OCI-LY7 (cell line): ENCODE data around the gene PGAP6. TPM values are rescaled to one million over a fixed set of nuclear protein-coding genes. Genes with fewer than 3 reads are reported as not detected.
"Not testable (repeated sequence)": the region's sequence is repeated elsewhere in the genome, so short reads cannot be mapped to it uniquely, and the experiment has no call there.

Source experiments
- BruUV-seq: library from RNA; stranded (reverse); fragments of 400-500 nt; replicated peaks from 2 replicates; lab custom pipeline; 2021; lab: Mats Ljungman, UMichigan
- CTCF ChIA-PET: fragments of 300-600 bp; sonication (Branson Sonifier 250); formaldehyde crosslinking; loops from one replicate; lab custom pipeline; 2022; ENCODE audit warnings: antibody characterized with exemption; ENCODE audit not compliant: unreplicated experiment; lab: Charles Lee
- POLR2A ChIA-PET: fragments of 300-600 bp; sonication (Branson Sonifier 250); formaldehyde crosslinking; loops from one replicate; lab custom pipeline; 2022; ENCODE audit warnings: antibody characterized with exemption; lab: Charles Lee
- DNase-seq: peaks from one replicate; pipeline ENCODE4 v3.0.0-alpha.2; 2015; ENCODE audit warnings: low spot score
- H2AFZ ChIP-seq: fragments of 200-600 bp; sonication (generic), shearing (Covaris generic); 2 replicates; pipeline ENCODE4 v1.6.1; 2014; ENCODE audit warnings: mild to moderate bottlenecking, antibody characterized with exemption, low read length, moderate library complexity
- H3K27ac ChIP-seq: fragments of 200-600 bp; sonication (generic); 2 replicates; pipeline ENCODE4 v1.5.1; 2014; ENCODE audit warnings: mixed run types, low read depth, mild to moderate bottlenecking, moderate library complexity, low read length, inconsistent platforms; ENCODE audit not compliant: poor library complexity, severe bottlenecking
- H3K36me3 ChIP-seq: fragments of 200-600 bp; sonication (generic); 2 replicates; pipeline ENCODE4 v1.6.1; 2014; ENCODE audit warnings: mild to moderate bottlenecking, antibody characterized with exemption, low read length, moderate library complexity, mixed read lengths; ENCODE audit not compliant: insufficient read depth
- H3K4me1 ChIP-seq: fragments of 200-600 bp; sonication (generic); 2 replicates; pipeline ENCODE4 v1.5.1; 2014; ENCODE audit warnings: mild to moderate bottlenecking, low read length; ENCODE audit not compliant: insufficient read depth, poor library complexity, severe bottlenecking
- H3K4me2 ChIP-seq: fragments of 200-600 bp; sonication (generic); 2 replicates; pipeline ENCODE4 v1.6.1; 2014; ENCODE audit warnings: mild to moderate bottlenecking, low read length
- H3K4me3 ChIP-seq: fragments of 200-600 bp; sonication (generic); 2 replicates; pipeline ENCODE4 v1.5.1; 2014; ENCODE audit warnings: mild to moderate bottlenecking, low read depth, low read length; ENCODE audit not compliant: poor library complexity, severe bottlenecking
- H3K79me2 ChIP-seq: fragments of 200-600 bp; sonication (generic); 2 replicates; pipeline ENCODE4 v1.6.1; 2016; ENCODE audit warnings: low read depth, mild to moderate bottlenecking, low read length, moderate library complexity, mixed read lengths; ENCODE audit not compliant: insufficient read depth
- H3K9me2 ChIP-seq: fragments of 200-600 bp; sonication (generic); 2 replicates; pipeline ENCODE4 v1.6.1; 2016; ENCODE audit warnings: mild to moderate bottlenecking, low read length, mixed read lengths; ENCODE audit not compliant: insufficient read depth
- H3K9me3 ChIP-seq: fragments of 200-600 bp; sonication (generic); 2 replicates; pipeline ENCODE4 v1.6.1; 2014; ENCODE audit warnings: mild to moderate bottlenecking, mixed run types, low read length, mixed read lengths
- H4K20me1 ChIP-seq: fragments of 200-600 bp; sonication (generic); 2 replicates; pipeline ENCODE4 v1.6.1; 2014; ENCODE audit warnings: mild to moderate bottlenecking, antibody characterized with exemption, low read length, moderate library complexity, mixed read lengths; ENCODE audit not compliant: insufficient read depth
- CTCF ChIP-seq: fragments of 200-600 bp; sonication (generic); conservative IDR thresholded peaks from 2 replicates; pipeline ENCODE4 v1.5.1; 2014; ENCODE audit warnings: mild to moderate bottlenecking, antibody characterized with exemption, low read length, moderate library complexity, mixed read lengths
- EZH2phosphoT487 ChIP-seq: fragments of 200-600 bp; sonication (generic); IDR thresholded peaks from 2 replicates; pipeline ENCODE4 v1.6.1; 2018; ENCODE audit warnings: low read depth, borderline replicate concordance, mild to moderate bottlenecking, mixed run types, antibody characterized with exemption, low read length, moderate library complexity, mixed read lengths
- intact Hi-C: fragments of 100-400 bp; cut with micrococcal nuclease; formaldehyde crosslinking; loops from one replicate; pipeline ENCODE4 v1.10.0; 2022; ENCODE audit not compliant: unreplicated experiment
- total RNA-seq, 2 experiments: library from RNA; depleted of rRNA in 1 of 2; stranded (reverse); fragments of >200 nt in 1 of 2; shearing (Covaris generic) in 1 of 2; gene quantifications; 2 replicates each; pipeline ENCODE4 v1.2.3, GENCODE V29; 2014 to 2022

Gene PGAP6
- total RNA-seq, 2 experiments from 2014 or later, result 41.2 to 50.6 TPM

- TF ChIP-seq EZH2phosphoT487, result no peak
- TF ChIP-seq CTCF, result no peak
- Histone ChIP-seq H3K27ac (no peak overlapping the region), H3K79me2 (no peaks in the 10 kb centered on the region), H3K4me1 (no peaks in the 10 kb centered on the region), H4K20me1 (no peaks in the 10 kb centered on the region), H3K36me3 (peaks cover 25% of the 10 kb centered on the region), H2AFZ (no peak overlapping the region), H3K9me3 (no peaks in the 10 kb centered on the region), H3K4me2 (no peak overlapping the region), H3K4me3 (no peak overlapping the region), H3K9me2 (no peaks in the 10 kb centered on the region)
- DNase-seq, result no peak
- ChIA-PET POLR2A (no interaction called here), CTCF (no interaction called here)
- intact Hi-C loops, result no loop called here
- no TSS peak for BruUV-seq
Measured at GRCh38 chr16:363766-364490, 17.9 kb downstream of the PGAP6 start.

DNA sequence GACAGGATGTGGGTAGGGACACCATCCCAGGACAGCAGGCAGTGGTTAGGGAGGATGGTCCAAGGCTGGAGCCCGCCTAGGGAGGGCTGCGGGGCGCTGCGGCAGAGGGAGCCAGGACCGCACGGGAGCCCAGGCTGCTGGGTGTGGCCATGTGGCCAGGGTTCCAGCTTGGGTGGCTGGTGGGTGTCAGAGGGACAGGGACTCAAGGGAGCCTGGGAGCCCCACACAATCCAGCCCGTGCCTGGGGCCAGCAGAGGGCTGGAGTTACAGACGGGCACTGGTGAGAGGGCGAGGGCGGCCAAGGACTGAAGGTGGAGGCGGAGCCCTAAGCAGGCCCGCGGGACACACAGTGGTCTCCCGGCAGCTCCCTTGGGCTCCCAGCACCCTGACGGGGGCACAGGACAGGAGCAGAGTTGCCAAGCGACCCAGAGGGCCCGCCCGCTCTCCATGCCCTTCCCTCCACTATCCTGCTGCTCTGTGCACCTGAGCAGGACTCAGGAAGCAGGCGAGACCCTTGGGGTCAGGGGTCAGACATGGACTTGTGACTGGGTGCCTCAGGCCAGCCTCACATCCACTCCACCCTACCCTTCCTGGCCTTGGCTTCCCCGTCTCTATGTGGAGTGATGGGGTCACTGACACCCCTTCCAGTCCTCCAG, 18.5 kb downstream of the PGAP6 start:
- intact Hi-C loops, result no loop called here
- no peaks in the 10 kb centered on the region for H3K79me2 ChIP-seq
- H4K20me1 ChIP-seq, result no peaks in the 10 kb centered on the region
- no peaks in the 10 kb centered on the region for H3K9me3 ChIP-seq
- H3K9me2 ChIP-seq, result no peaks in the 10 kb centered on the region
- no peak for DNase-seq
- no peaks in the 10 kb centered on the region for H3K4me1 ChIP-seq
- peaks cover 18% of the 10 kb centered on the region for H3K36me3 ChIP-seq
- no peak overlapping the region for H3K4me2 ChIP-seq
- TF ChIP-seq EZH2phosphoT487 (no peak), CTCF (no peak)
- BruUV-seq, result no TSS peak
- H3K4me3 ChIP-seq, result no peak overlapping the region
- ChIA-PET CTCF (no interaction called here), POLR2A (no interaction called here)
- H3K27ac ChIP-seq, result no peak overlapping the region
- no peak overlapping the region for H2AFZ ChIP-seq

DNA sequence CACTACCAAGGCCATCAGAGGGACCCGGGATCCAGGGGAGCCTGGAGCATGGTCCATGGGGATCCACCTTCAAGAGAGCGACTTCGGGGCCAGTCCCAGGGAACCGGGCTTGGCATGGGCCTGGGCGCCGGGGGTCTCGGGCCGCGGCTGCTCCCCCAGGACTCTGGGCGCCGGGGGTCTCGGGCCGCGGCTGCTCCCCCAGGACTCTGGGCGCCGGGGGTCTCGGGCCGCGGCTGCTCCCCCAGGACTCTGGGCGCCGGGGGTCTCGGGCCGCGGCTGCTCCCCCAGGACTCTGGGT, 19.1 kb downstream of the PGAP6 start:
- H3K4me1 ChIP-seq, H3K4me2 ChIP-seq, BruUV-seq, H2AFZ ChIP-seq, H3K79me2 ChIP-seq, H3K4me3 ChIP-seq, H3K27ac ChIP-seq, DNase-seq, H4K20me1 ChIP-seq, POLR2A ChIA-PET, H3K9me3 ChIP-seq, H3K9me2 ChIP-seq: not testable (repeated sequence)
- peaks cover 12% of the 10 kb centered on the region for H3K36me3 ChIP-seq
- CTCF ChIA-PET, result interaction anchor here (1.0 kb wide), 1 partner anchor 10 kb away, joined by 3 read pairs; no protein-coding TSS in a partner anchor
- intact Hi-C loops, result loop anchor here (1.0 kb wide), 1 partner anchor 255 kb away; no protein-coding TSS in a partner anchor
